ENCODE measurements around the gene ADGRG6. TPM values are rescaled to one million over a fixed set of nuclear protein-coding genes. Genes with fewer than 3 reads are reported as not detected.

Gene ADGRG6
- total and polyA plus RNA-seq, 2 donors (not counting 1 experiment from before 2014, with no cell fraction given), result 49.9 to 67.2 TPM

- Histone ChIP-seq H3K4me2 (ENCODE audit: extremely low read depth, insufficient read depth, low read length) (no peak overlapping the region), H3K27me3 (ENCODE audit: control insufficient read depth, insufficient read depth, low read length) (no peaks in the 10 kb centered on the region), H4K20me1 (ENCODE audit: control insufficient read depth, extremely low read depth, insufficient read depth, low read length) (no peaks in the 10 kb centered on the region), H3K9ac (ENCODE audit: insufficient read depth, low read length) (no peak overlapping the region), H3K36me3 (ENCODE audit: control insufficient read depth, insufficient read depth, low read length) (no peaks in the 10 kb centered on the region), H3K9me3 (ENCODE audit: control insufficient read depth, insufficient read depth, low read depth, low read length) (no peaks in the 10 kb centered on the region), H3K4me3 (replicated peaks in 1 of 4; ENCODE audit: control extremely low read depth in 1 of 4, insufficient read depth in 1 of 4, low read depth in 3 of 4, low read length in 4 of 4) (no peak overlapping the region), H3K27ac (ENCODE audit: insufficient read depth, low read length) (no peak overlapping the region), H3K79me2 (ENCODE audit: control insufficient read depth, insufficient read depth, low read length) (no peaks in the 10 kb centered on the region), H3K4me1 (ENCODE audit: control insufficient read depth, extremely low read depth, insufficient read depth, low read length) (peaks cover 3% of the 10 kb centered on the region), H2AFZ (ENCODE audit: low read length) (peak overlapping the region; percentile 24)
- peak; percentile 49 to 79 for DNase-seq (ENCODE audit: low read depth in 2 of 2)
- TF ChIP-seq EZH2 (IDR thresholded peaks at IDR 0.05; ENCODE audit: low read length, missing control alignments), result no peak
- peak; percentile 42 to 76 for TF ChIP-seq CTCF (conservative IDR thresholded peaks at IDR 0.05 in 1 of 2, IDR thresholded peaks at IDR 0.05 in 1 of 2; ENCODE audit: low read depth in 1 of 2, low read length in 2 of 2)
These were observed 86.4 kb downstream of the ADGRG6 start for GRCh38 chr6:142387997-142388815.

- H4K20me1 ChIP-seq (ENCODE audit: control insufficient read depth, extremely low read depth, insufficient read depth, low read length), result no peaks in the 10 kb centered on the region
- H3K9me3 ChIP-seq (ENCODE audit: control insufficient read depth, insufficient read depth, low read depth, low read length), result no peaks in the 10 kb centered on the region
- no peaks in the 10 kb centered on the region for H3K4me1 ChIP-seq (ENCODE audit: control insufficient read depth, extremely low read depth, insufficient read depth, low read length)
- no peaks in the 10 kb centered on the region for H3K36me3 ChIP-seq (ENCODE audit: control insufficient read depth, insufficient read depth, low read length)
- H3K4me2 ChIP-seq (ENCODE audit: extremely low read depth, insufficient read depth, low read length), result no peak overlapping the region
- no peak for TF ChIP-seq CTCF (conservative IDR thresholded peaks at IDR 0.05 in 1 of 2, IDR thresholded peaks at IDR 0.05 in 1 of 2; ENCODE audit: low read depth in 1 of 2, low read length in 2 of 2)
- no peak for TF ChIP-seq EZH2 (IDR thresholded peaks at IDR 0.05; ENCODE audit: low read length, missing control alignments)
- no peak for DNase-seq (ENCODE audit: low read depth in 2 of 2)
- no peak overlapping the region for H2AFZ ChIP-seq (ENCODE audit: low read length)
- no peaks in the 10 kb centered on the region for H3K27me3 ChIP-seq (ENCODE audit: control insufficient read depth, insufficient read depth, low read length)
- H3K4me3 ChIP-seq (replicated peaks in 1 of 4; ENCODE audit: control extremely low read depth in 1 of 4, insufficient read depth in 1 of 4, low read depth in 3 of 4, low read length in 4 of 4), result no peak overlapping the region
- no peak overlapping the region for H3K27ac ChIP-seq (ENCODE audit: insufficient read depth, low read length)
- H3K9ac ChIP-seq (ENCODE audit: insufficient read depth, low read length), result no peak overlapping the region
- H3K79me2 ChIP-seq (ENCODE audit: control insufficient read depth, insufficient read depth, low read length), result no peaks in the 10 kb centered on the region
These were observed 93.5 kb downstream of the ADGRG6 start for GRCh38 chr6:142395266-142395665.

GRCh38 chr6:142395768-142396231 lies 94.0 kb downstream of the ADGRG6 start:
- Histone ChIP-seq H3K9me3 (ENCODE audit: control insufficient read depth, insufficient read depth, low read depth, low read length) (no peaks in the 10 kb centered on the region), H3K4me1 (ENCODE audit: control insufficient read depth, extremely low read depth, insufficient read depth, low read length) (peaks cover 4% of the 10 kb centered on the region), H2AFZ (ENCODE audit: low read length) (no peak overlapping the region), H3K9ac (ENCODE audit: insufficient read depth, low read length) (no peak overlapping the region), H3K27ac (ENCODE audit: insufficient read depth, low read length) (no peak overlapping the region), H4K20me1 (ENCODE audit: control insufficient read depth, extremely low read depth, insufficient read depth, low read length) (no peaks in the 10 kb centered on the region), H3K36me3 (ENCODE audit: control insufficient read depth, insufficient read depth, low read length) (no peaks in the 10 kb centered on the region), H3K79me2 (ENCODE audit: control insufficient read depth, insufficient read depth, low read length) (no peaks in the 10 kb centered on the region), H3K27me3 (ENCODE audit: control insufficient read depth, insufficient read depth, low read length) (no peaks in the 10 kb centered on the region), H3K4me3 (replicated peaks in 1 of 4; ENCODE audit: control extremely low read depth in 1 of 4, insufficient read depth in 1 of 4, low read depth in 3 of 4, low read length in 4 of 4) (no peak overlapping the region), H3K4me2 (ENCODE audit: extremely low read depth, insufficient read depth, low read length) (no peak overlapping the region)
- TF ChIP-seq EZH2 (IDR thresholded peaks at IDR 0.05; ENCODE audit: low read length, missing control alignments) (no peak), CTCF (conservative IDR thresholded peaks at IDR 0.05 in 1 of 2, IDR thresholded peaks at IDR 0.05 in 1 of 2; ENCODE audit: low read depth in 1 of 2, low read length in 2 of 2) (no peak)
- peak in 1 of 2 donors; percentile 70 for DNase-seq (ENCODE audit: low read depth in 2 of 2)
